ENCODE data around the gene ACOT11.

- peak; percentile 74 for TF ChIP-seq MAX (IDR thresholded peaks at IDR 0.05)
- TF ChIP-seq ZBTB7A (IDR thresholded peaks at IDR 0.05; ENCODE audit: low read depth): peak; percentile 66
- no peak for TF ChIP-seq CREB1 (IDR thresholded peaks at IDR 0.05; ENCODE audit: low read depth)
- TF ChIP-seq, protein P1, sequence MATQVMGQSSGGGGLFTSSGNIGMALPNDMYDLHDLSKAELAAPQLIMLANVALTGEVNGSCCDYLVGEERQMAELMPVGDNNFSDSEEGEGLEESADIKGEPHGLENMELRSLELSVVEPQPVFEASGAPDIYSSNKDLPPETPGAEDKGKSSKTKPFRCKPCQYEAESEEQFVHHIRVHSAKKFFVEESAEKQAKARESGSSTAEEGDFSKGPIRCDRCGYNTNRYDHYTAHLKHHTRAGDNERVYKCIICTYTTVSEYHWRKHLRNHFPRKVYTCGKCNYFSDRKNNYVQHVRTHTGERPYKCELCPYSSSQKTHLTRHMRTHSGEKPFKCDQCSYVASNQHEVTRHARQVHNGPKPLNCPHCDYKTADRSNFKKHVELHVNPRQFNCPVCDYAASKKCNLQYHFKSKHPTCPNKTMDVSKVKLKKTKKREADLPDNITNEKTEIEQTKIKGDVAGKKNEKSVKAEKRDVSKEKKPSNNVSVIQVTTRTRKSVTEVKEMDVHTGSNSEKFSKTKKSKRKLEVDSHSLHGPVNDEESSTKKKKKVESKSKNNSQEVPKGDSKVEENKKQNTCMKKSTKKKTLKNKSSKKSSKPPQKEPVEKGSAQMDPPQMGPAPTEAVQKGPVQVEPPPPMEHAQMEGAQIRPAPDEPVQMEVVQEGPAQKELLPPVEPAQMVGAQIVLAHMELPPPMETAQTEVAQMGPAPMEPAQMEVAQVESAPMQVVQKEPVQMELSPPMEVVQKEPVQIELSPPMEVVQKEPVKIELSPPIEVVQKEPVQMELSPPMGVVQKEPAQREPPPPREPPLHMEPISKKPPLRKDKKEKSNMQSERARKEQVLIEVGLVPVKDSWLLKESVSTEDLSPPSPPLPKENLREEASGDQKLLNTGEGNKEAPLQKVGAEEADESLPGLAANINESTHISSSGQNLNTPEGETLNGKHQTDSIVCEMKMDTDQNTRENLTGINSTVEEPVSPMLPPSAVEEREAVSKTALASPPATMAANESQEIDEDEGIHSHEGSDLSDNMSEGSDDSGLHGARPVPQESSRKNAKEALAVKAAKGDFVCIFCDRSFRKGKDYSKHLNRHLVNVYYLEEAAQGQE (IDR thresholded peaks at IDR 0.05; ENCODE audit: low read depth): no peak
Observed at GRCh38 chr1:54542120-54542961, 5.7 kb upstream of the ACOT11 start.
